GM06990 (cell line): ENCODE results near the gene HOXD9.

Experiments used
- DNase-seq: peaks from one replicate; pipeline ENCODE4 v3.0.0-alpha.2; 2011; ENCODE audit not compliant: insufficient read length; ENCODE audit errors: extremely low read depth
- H3K27me3 ChIP-seq: replicated peaks from 2 replicates; pipeline ENCODE4 v1.6.0; 2011; ENCODE audit warnings: low read length; ENCODE audit not compliant: control insufficient read depth, insufficient read depth
- H3K36me3 ChIP-seq: 2 replicates; pipeline ENCODE4 v1.5.1; 2011; ENCODE audit warnings: low read length; ENCODE audit not compliant: control insufficient read depth, insufficient read depth
- H3K4me3 ChIP-seq: replicated peaks from 2 replicates; pipeline ENCODE4 v1.5.1; 2011; ENCODE audit warnings: low read depth, mild to moderate bottlenecking, control low read depth, low read length
- CTCF ChIP-seq: IDR thresholded peaks from 2 replicates; pipeline ENCODE4 v1.5.1; 2011; ENCODE audit warnings: low read length, control low read depth, mild to moderate bottlenecking, inconsistent platforms; ENCODE audit not compliant: insufficient read depth, poor library complexity, severe bottlenecking

Gene HOXD9

GRCh38 chr2:176133389-176133788, 10.9 kb downstream of the HOXD9 start:
- DNase-seq, result no peak
- no peaks in the 10 kb centered on the region for H3K36me3 ChIP-seq
- H3K4me3 ChIP-seq, result no peak overlapping the region
- TF ChIP-seq CTCF, result no peak
- H3K27me3 ChIP-seq, result no peaks in the 10 kb centered on the region

- H3K36me3 ChIP-seq, result no peaks in the 10 kb centered on the region
- H3K4me3 ChIP-seq, result no peak overlapping the region
- no peak for DNase-seq
- TF ChIP-seq CTCF, result no peak
- H3K27me3 ChIP-seq, result no peaks in the 10 kb centered on the region
These were observed 11.5 kb downstream of the HOXD9 start for GRCh38 chr2:176134035-176134434.

- H3K36me3 ChIP-seq, result no peaks in the 10 kb centered on the region
- no peak for DNase-seq
- no peak overlapping the region for H3K4me3 ChIP-seq
- no peaks in the 10 kb centered on the region for H3K27me3 ChIP-seq
- TF ChIP-seq CTCF, result no peak
These were observed 12.5 kb downstream of the HOXD9 start for GRCh38 chr2:176135035-176135440.

GRCh38 chr2:176136374-176137251, 14.1 kb downstream of the HOXD9 start:
- DNase-seq, result no peak
- H3K4me3 ChIP-seq, result no peak overlapping the region
- no peaks in the 10 kb centered on the region for H3K36me3 ChIP-seq
- TF ChIP-seq CTCF, result no peak
- no peaks in the 10 kb centered on the region for H3K27me3 ChIP-seq

GRCh38 chr2:176137252-176137580, 14.7 kb downstream of the HOXD9 start:
- TF ChIP-seq CTCF, result no peak
- Histone ChIP-seq H3K27me3 (no peaks in the 10 kb centered on the region), H3K36me3 (no peaks in the 10 kb centered on the region), H3K4me3 (no peak overlapping the region)
- no peak for DNase-seq
